GM12878 (cell line): ENCODE results near the gene CD163L1. TPM values are rescaled to one million over a fixed set of nuclear protein-coding genes. Genes with fewer than 3 reads are reported as not detected.

Experiments used
- ATAC-seq: fragments of 200-7000 bp; cut with Tn5 transposase; 3 replicates; pipeline ENCODE4 v1.9.1; 2020; ENCODE audit warnings: mild to moderate bottlenecking, moderate library complexity
- BruUV-seq: library from RNA; stranded (reverse); fragments of 400-500 nt; replicated peaks from 2 replicates; lab custom pipeline; 2021; lab: Mats Ljungman, UMichigan
- CTCF ChIA-PET: fragments of 300-600 bp; sonication (Branson Sonifier 250); formaldehyde crosslinking; extraction: SDS; loops from one replicate; lab custom pipeline; 2021; ENCODE audit warnings: inconsistent platforms; lab: Yijun Ruan, JAX
- POLR2A ChIA-PET: fragments of 350-600 bp; formaldehyde crosslinking; extraction: SDS; loops from one replicate; lab custom pipeline; 2021; ENCODE audit warnings: inconsistent platforms; lab: Charles Lee
- RAD21 ChIA-PET: fragments of 300-600 bp; sonication (Branson Sonifier 250); formaldehyde crosslinking; loops from one replicate; lab custom pipeline; 2023; ENCODE audit warnings: antibody characterized with exemption; ENCODE audit not compliant: unreplicated experiment; lab: Charles Lee
- SMC1A ChIA-PET: fragments of 300-600 bp; sonication (Branson Sonifier 250); formaldehyde crosslinking; loops from one replicate; lab custom pipeline; 2023; ENCODE audit not compliant: unreplicated experiment, uncharacterized antibody; lab: Charles Lee
- DNase-seq: peaks from one replicate; pipeline ENCODE4 v3.0.0-alpha.2; 2011; ENCODE audit warnings: low read depth, low spot score
- FAIRE-seq: peaks from 3 replicates; lab custom pipeline; 2011; peaks lifted over from hg19 to GRCh38; lab: Jason Lieb, UNC
- H2AFZ ChIP-seq: 2 replicates; pipeline ENCODE4 v1.6.0; 2011; ENCODE audit warnings: low read depth, low read length, control low read depth; ENCODE audit not compliant: control insufficient read depth
- H3K27ac ChIP-seq: 2 replicates; pipeline ENCODE4 v1.5.1; 2011; ENCODE audit warnings: control low read depth; ENCODE audit not compliant: control insufficient read depth, insufficient read depth
- H3K27me3 ChIP-seq, 2 experiments: replicated peaks in 1 of 2; 2 replicates each; pipeline versions ENCODE4 v1.6.0 to v1.6.1; 2011; ENCODE audit warnings: low read length in 1 of 2; ENCODE audit not compliant: control insufficient read depth in 2 of 2, insufficient read depth in 2 of 2
- H3K36me3 ChIP-seq, 2 experiments: 2 replicates each; pipeline ENCODE4 v1.5.1; 2011; ENCODE audit warnings: low read length in 1 of 2; ENCODE audit not compliant: control insufficient read depth in 2 of 2, insufficient read depth in 2 of 2
- H3K4me1 ChIP-seq: 2 replicates; pipeline ENCODE4 v1.6.1; 2011; ENCODE audit warnings: mild to moderate bottlenecking, low read length, moderate library complexity, mixed read lengths; ENCODE audit not compliant: control insufficient read depth, insufficient read depth
- H3K4me2 ChIP-seq: 2 replicates; pipeline ENCODE4 v1.6.0; 2011; ENCODE audit warnings: control low read depth; ENCODE audit not compliant: control insufficient read depth, insufficient read depth
- H3K4me3 ChIP-seq: fragments of 200-600 bp; sonication (generic); 2 replicates; pipeline ENCODE4 v1.5.1; 2016
- H3K79me2 ChIP-seq: 2 replicates; pipeline ENCODE4 v1.6.0; 2011; ENCODE audit warnings: low read length; ENCODE audit not compliant: control insufficient read depth, insufficient read depth
- H3K9ac ChIP-seq: 2 replicates; pipeline ENCODE4 v1.8.0; 2011; ENCODE audit warnings: low read length, control low read depth, mixed read lengths; ENCODE audit not compliant: control insufficient read depth, insufficient read depth
- H3K9me3 ChIP-seq: replicated peaks from 3 replicates; pipeline ENCODE4 v1.5.1; 2011; ENCODE audit warnings: mild to moderate bottlenecking, low read length; ENCODE audit not compliant: control insufficient read depth, insufficient read depth
- H4K20me1 ChIP-seq: 2 replicates; pipeline ENCODE4 v1.6.0; 2011; ENCODE audit not compliant: control insufficient read depth, insufficient read depth
- BCL11A ChIP-seq: IDR thresholded peaks from 2 replicates; pipeline ENCODE4 v1.6.1; 2011; ENCODE audit warnings: low read depth, low read length
- RBBP5 ChIP-seq: fragments of 200-600 bp; sonication (generic); conservative IDR thresholded peaks from 2 replicates; pipeline ENCODE4 v1.6.1; 2016
- WGBS: methylation state at CpG from one replicate; pipeline ENCODE4 v1.1.6; 2016; ENCODE audit warnings: low lambda C conversion rate; ENCODE audit not compliant: insufficient replicate concordance, insufficient coverage; ENCODE audit errors: missing lambda C conversion rate; 5-methylcytosine and 5-hydroxymethylcytosine counted together
- in situ Hi-C: fragments of 300-500 bp; cut with MboI; formaldehyde crosslinking; loops from 9 replicates; pipeline ENCODE4 v1.14.3; 2018; ENCODE audit warnings: mixed read lengths
- intact Hi-C: fragments of 100-400 bp; cut with micrococcal nuclease; formaldehyde crosslinking; loops from one replicate; pipeline ENCODE4 v1.14.2; 2022; ENCODE audit not compliant: unreplicated experiment
- polyA plus RNA-seq, 11 experiments: library from polyadenylated mRNA; depleted of rRNA in 4 of 11; unstranded in 6 of 11; stranded (reverse) in 5 of 11; fragments of >200 nt; fragmentation: Nextera tagmentation in 4 of 11; fragmentation: Illumina TruSeq in 1 of 11; extraction: Ambion mirVana in 4 of 11; extraction: Trizol in 1 of 11; gene quantifications; 1 replicate in 1 of 11; 2 replicates in 10 of 11; pipeline versions ENCODE4 v1.2.1 to v1.2.3, GENCODE V29; 2011 to 2016; ENCODE audit warnings: inconsistent platforms in 2 of 11, missing spikeins in 2 of 11, low read depth in 1 of 11
- total RNA-seq, 4 experiments: library from RNA; depleted of rRNA in 3 of 4; stranded (reverse); fragments of >200 nt in 3 of 4; fragmentation: Illumina TruSeq in 1 of 4; extraction: Trizol in 1 of 4; gene quantifications; 2 replicates each; pipeline versions ENCODE4 v1.2.1 to v1.2.3, GENCODE V29; 2013 to 2021
- TF ChIP-seq, protein P1 (sequence below): fragments of 450-650 bp; IDR thresholded peaks from 2 replicates; pipeline ENCODE4 v1.6.1; 2018; ENCODE audit warnings: borderline replicate concordance, mild to moderate bottlenecking; ENCODE audit not compliant: partially characterized antibody
- TF ChIP-seq, protein P2 (sequence below): fragments of 450-650 bp; IDR thresholded peaks from 2 replicates; pipeline ENCODE4 v1.6.1; 2017; ENCODE audit warnings: borderline replicate concordance

Gene CD163L1
- total and polyA plus RNA-seq, 10 of the 15 experiments (the other 5 are each of a cell fraction or from before 2014, with no cell fraction given), result 0.49 to 2.9 (median 1.6) TPM; not detected in 1

DNA sequence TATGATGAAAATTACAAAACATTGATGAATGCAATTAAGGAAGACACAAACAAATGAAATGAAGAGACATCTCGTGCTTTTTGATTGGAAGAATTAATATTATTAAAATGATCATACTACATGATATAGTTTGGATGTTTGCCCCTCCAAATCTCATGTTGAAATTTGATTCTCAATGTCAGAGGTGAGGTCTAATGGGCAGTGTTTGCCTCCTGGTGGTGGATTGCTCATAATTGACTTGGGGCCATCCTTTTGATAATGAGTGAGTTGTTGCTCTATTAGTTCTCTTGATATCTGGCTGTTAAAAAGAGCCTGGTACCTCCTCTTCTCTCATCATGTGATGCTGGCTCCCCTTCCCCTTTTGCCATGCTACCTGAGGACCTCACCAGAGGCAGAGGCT lies 56.7 kb downstream of the CD163L1 start (continued):
- TF ChIP-seq, protein P1, sequence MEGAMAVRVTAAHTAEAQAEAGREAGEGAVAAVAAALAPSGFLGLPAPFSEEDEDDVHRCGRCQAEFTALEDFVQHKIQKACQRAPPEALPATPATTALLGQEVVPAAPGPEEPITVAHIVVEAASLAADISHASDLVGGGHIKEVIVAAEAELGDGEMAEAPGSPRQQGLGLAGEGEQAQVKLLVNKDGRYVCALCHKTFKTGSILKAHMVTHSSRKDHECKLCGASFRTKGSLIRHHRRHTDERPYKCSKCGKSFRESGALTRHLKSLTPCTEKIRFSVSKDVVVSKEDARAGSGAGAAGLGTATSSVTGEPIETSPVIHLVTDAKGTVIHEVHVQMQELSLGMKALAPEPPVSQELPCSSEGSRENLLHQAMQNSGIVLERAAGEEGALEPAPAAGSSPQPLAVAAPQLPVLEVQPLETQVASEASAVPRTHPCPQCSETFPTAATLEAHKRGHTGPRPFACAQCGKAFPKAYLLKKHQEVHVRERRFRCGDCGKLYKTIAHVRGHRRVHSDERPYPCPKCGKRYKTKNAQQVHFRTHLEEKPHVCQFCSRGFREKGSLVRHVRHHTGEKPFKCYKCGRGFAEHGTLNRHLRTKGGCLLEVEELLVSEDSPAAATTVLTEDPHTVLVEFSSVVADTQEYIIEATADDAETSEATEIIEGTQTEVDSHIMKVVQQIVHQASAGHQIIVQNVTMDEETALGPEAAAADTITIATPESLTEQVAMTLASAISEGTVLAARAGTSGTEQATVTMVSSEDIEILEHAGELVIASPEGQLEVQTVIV, result no peak
- TF ChIP-seq RBBP5, result no peak

DNA sequence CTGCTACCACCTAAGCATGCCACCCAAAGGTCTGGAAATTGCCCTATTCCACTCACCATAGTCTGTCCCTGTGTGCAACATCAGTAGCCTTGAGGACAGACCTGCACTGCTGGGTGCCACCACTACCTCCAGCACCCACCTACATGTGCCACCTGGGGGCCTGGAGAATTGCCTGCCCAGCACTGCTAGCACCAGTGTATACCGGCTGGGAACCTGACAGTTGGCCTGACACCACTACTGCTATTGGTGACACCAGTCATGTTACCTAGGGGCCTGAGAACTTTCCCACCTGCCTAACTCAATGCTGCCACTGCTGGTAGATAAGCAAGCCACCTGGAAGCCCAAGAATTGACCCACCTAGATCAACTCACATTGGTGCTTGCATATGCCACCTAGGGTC lies 60.8 kb downstream of the CD163L1 start:
- no peak overlapping the region for H3K27ac ChIP-seq
- WGBS, result 36% methylated on average over 1 of the region's 1 CpG
- TF ChIP-seq, protein P2, sequence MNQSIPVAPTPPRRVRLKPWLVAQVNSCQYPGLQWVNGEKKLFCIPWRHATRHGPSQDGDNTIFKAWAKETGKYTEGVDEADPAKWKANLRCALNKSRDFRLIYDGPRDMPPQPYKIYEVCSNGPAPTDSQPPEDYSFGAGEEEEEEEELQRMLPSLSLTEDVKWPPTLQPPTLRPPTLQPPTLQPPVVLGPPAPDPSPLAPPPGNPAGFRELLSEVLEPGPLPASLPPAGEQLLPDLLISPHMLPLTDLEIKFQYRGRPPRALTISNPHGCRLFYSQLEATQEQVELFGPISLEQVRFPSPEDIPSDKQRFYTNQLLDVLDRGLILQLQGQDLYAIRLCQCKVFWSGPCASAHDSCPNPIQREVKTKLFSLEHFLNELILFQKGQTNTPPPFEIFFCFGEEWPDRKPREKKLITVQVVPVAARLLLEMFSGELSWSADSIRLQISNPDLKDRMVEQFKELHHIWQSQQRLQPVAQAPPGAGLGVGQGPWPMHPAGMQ, result no peak
- TF ChIP-seq BCL11A, result no peak
- TF ChIP-seq, all 136 proteins: peak for 0
- H3K4me1 ChIP-seq, result no peaks in the 10 kb centered on the region
- no peaks in the 10 kb centered on the region for H3K79me2 ChIP-seq
- FAIRE-seq (no peak), DNase-seq (no peak), ATAC-seq (no peak)
- no peak overlapping the region for H2AFZ ChIP-seq
- H3K4me3 ChIP-seq, result no peak overlapping the region
- H3K9me3 ChIP-seq, result no peaks in the 10 kb centered on the region; the same call in 2 of the 3 replicates
- H3K27me3 ChIP-seq, result no peaks in the 10 kb centered on the region
- H3K36me3 ChIP-seq, result no peaks in the 10 kb centered on the region
- SMC1A ChIA-PET, result no interaction called here
- CTCF ChIA-PET, result no interaction called here
- H3K9ac ChIP-seq, result no peak overlapping the region
- POLR2A ChIA-PET, result no interaction called here
- BruUV-seq, result no TSS peak
- RAD21 ChIA-PET, result no interaction called here
- H3K4me2 ChIP-seq, result no peak overlapping the region
- in situ Hi-C loops, result no loop called here
- intact Hi-C loops, result no loop called here
- no peaks in the 10 kb centered on the region for H4K20me1 ChIP-seq
